NCI-H69 (cell line): Measurements from ENCODE around the gene MLPH.

Experiments
- DNase-seq: peaks from one replicate; lab custom pipeline; 2025; lab: John Stamatoyannopoulos, UW

The MLPH gene

GRCh38 chr2:237567276-237568029, 80.4 kb downstream of the MLPH start:
- DNase-seq = no peak

- DNase-seq = no peak
Measured at GRCh38 chr2:237568121-237568660, 81.1 kb downstream of the MLPH start.

- DNase-seq = no peak
Measured at GRCh38 chr2:237569041-237569440, 82.0 kb downstream of the MLPH start.

- DNase-seq = no peak
Measured at GRCh38 chr2:237569896-237570295, 82.8 kb downstream of the MLPH start.

GRCh38 chr2:237570776-237571335, 83.8 kb downstream of the MLPH start:
- DNase-seq = no peak

GRCh38 chr2:237571551-237571950, 84.5 kb downstream of the MLPH start:
- DNase-seq = no peak

GRCh38 chr2:237572021-237572741, 85.1 kb downstream of the MLPH start:
- peak; percentile 86 for DNase-seq

- DNase-seq = no peak
Measured at GRCh38 chr2:237572742-237573101, 85.7 kb downstream of the MLPH start.

- DNase-seq = no peak
Measured at GRCh38 chr2:237573721-237574415, 86.8 kb downstream of the MLPH start.

GRCh38 chr2:237574467-237574866, 87.4 kb downstream of the MLPH start:
- DNase-seq = no peak

- DNase-seq = no peak
Measured at GRCh38 chr2:237574894-237575868, 88.1 kb downstream of the MLPH start.

GRCh38 chr2:237575869-237576862, 89.1 kb downstream of the MLPH start:
- DNase-seq = no peak

GRCh38 chr2:237576974-237577373, 89.9 kb downstream of the MLPH start:
- DNase-seq = no peak

GRCh38 chr2:237577458-237577857, 90.4 kb downstream of the MLPH start:
- DNase-seq = no peak

GRCh38 chr2:237577956-237578870, 91.2 kb downstream of the MLPH start:
- DNase-seq = no peak

- DNase-seq = no peak
Measured at GRCh38 chr2:237581326-237581725, 94.3 kb downstream of the MLPH start.

- DNase-seq = peak; percentile 56
Measured at GRCh38 chr2:237581751-237582746, 95.0 kb downstream of the MLPH start.
